T-helper 1 cell treated with Interleukin-12 subunit alpha and Interleukin-12 subunit beta and Interleukin-4 antibody, amounts not matched to agents 30 μg/mL and 1 μg/mL, for 36 hours (primary cell): ENCODE results near the gene RPL14.

ENCODE experiments used
- H3K27ac Mint-ChIP-seq: one replicate; pipeline ENCODE4 v1.8.0; 2021; ENCODE audit warnings: mild to moderate bottlenecking, mixed read lengths
- H3K27me3 Mint-ChIP-seq: one replicate; pipeline ENCODE4 v1.8.0; 2021; ENCODE audit warnings: low read depth, mixed read lengths
- H3K36me3 Mint-ChIP-seq: one replicate; pipeline ENCODE4 v1.8.0; 2021; ENCODE audit warnings: low read depth, mixed read lengths
- H3K4me1 Mint-ChIP-seq: one replicate; pipeline ENCODE4 v1.8.0; 2021; ENCODE audit warnings: low read depth, mixed read lengths
- H3K4me3 Mint-ChIP-seq: one replicate; pipeline ENCODE4 v1.8.0; 2021; ENCODE audit warnings: mild to moderate bottlenecking, moderate library complexity, mixed read lengths
- H3K9me3 Mint-ChIP-seq: one replicate; pipeline ENCODE4 v1.8.0; 2021; ENCODE audit warnings: mixed read lengths

Gene RPL14

DNA sequence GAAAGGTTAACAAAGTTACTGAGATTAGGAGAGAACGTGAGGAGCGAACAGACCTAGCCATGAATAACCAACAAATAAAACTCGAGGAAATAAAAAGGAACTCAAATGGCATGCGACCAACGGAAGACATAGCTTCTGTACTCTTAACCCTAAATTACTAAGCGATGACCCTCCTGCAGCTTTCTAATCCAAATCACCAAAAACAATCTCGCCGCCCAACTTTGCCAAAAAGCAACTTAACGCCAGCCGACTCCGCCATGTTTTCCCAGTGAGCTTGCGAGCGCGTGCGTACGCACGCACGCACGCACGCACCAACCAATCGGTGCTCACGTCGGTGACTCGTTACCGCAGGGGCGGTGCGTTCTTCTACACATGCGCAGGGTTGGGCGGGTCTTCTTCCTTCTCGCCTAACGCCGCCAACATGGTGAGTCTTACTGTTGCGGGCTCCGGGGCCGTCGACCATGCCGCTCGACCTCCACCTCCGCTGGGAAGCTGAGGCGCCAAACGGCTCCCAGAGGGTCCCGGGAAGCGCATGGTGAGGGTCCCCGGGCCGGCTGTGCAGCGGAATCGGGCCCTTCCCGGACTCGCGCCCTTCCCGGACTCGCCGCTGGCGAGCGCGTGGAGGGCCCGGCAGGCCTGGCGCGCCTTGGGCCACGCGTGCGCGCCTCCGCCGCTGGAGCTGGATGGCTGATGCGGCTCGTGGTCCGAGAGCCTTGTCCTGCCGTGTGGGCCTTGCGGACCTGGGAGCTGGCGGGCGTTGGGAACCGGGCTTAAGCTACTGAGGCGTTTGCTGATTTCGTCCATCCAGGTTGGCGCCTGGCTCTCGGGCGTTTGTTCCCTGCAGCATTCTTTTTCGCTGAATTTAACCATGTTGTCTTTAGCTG, at the start of gene RPL14:
Gene RPL14, plus strand, starts transcription at position 400 of the 884 bp plus-strand sequence. Its CDS starts 133 bp downstream, at position 533.
- H3K36me3 Mint-ChIP-seq, result peaks cover 33% of the 10 kb centered on the region
- peak within 1 kb of the TSS; percentile 92 for H3K27ac Mint-ChIP-seq
- peaks cover 30% of the 10 kb centered on the region for H3K4me1 Mint-ChIP-seq
- H3K9me3 Mint-ChIP-seq, result no peaks in the 10 kb centered on the region
- peak within 1 kb of the TSS; percentile 88 for H3K4me3 Mint-ChIP-seq
- no peaks in the 10 kb centered on the region for H3K27me3 Mint-ChIP-seq

- Mint-ChIP-seq H3K4me1 (no peaks in the 10 kb centered on the region), H3K36me3 (no peaks in the 10 kb centered on the region), H3K4me3 (no peak overlapping the region), H3K27me3 (peaks cover 4% of the 10 kb centered on the region), H3K9me3 (no peaks in the 10 kb centered on the region), H3K27ac (no peak overlapping the region)
Measured at GRCh38 chr3:40407611-40408010, 49.5 kb upstream of the RPL14 start.

DNA sequence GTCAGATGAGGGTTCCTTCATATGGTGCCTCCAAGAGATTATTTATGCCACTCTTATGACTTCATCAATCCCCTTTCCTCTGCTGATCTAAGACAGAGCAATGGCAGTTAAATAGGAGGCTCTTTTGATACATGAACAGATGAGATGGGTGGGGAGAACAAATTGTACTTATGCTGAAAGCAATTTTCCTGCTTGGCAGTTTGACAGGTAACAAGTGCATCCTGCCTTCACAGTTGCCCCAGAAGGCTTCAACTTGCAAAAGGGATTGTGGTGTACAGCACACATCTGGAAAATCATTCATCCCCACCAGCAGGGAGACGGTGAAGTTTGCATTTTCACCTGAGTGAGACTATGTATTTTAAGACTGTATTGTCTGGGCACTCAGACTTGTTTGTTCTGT, 42.9 kb upstream of the RPL14 start:
- H3K4me3 Mint-ChIP-seq, result no peak overlapping the region
- H3K27me3 Mint-ChIP-seq, result peaks cover 23% of the 10 kb centered on the region
- no peaks in the 10 kb centered on the region for H3K9me3 Mint-ChIP-seq

GRCh38 chr3:40417845-40418543, 39.1 kb upstream of the RPL14 start:
- H3K27me3 Mint-ChIP-seq, result peaks cover 19% of the 10 kb centered on the region
- no peak overlapping the region for H3K4me3 Mint-ChIP-seq
- no peak overlapping the region for H3K27ac Mint-ChIP-seq
- H3K36me3 Mint-ChIP-seq, result no peaks in the 10 kb centered on the region
- no peaks in the 10 kb centered on the region for H3K9me3 Mint-ChIP-seq
- H3K4me1 Mint-ChIP-seq, result no peaks in the 10 kb centered on the region

More for the DNA sequence above, 42.9 kb upstream of the RPL14 start:
- H3K36me3 Mint-ChIP-seq, result no peaks in the 10 kb centered on the region
- H3K27ac Mint-ChIP-seq, result no peak overlapping the region
- H3K4me1 Mint-ChIP-seq, result no peaks in the 10 kb centered on the region

DNA sequence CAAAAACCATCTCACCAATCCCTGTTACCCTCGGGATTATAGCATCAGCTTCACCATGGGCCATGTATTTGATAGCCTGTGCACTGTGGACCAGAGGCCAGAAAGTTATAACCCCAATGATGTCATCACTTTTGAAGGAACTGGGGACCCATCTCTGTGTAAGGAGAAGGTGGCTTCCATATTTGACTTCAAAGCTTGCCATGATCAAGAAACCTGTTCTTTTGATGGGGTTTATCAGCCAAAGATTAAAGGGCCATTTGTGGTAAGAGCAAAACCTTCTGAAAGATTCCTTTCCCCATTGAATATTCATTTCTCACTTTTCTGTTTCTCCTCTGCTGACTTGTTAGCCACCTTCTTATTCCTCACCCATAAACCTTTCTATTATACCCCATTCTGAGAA, 34.3 kb upstream of the RPL14 start:
- Mint-ChIP-seq H3K4me1 (no peaks in the 10 kb centered on the region), H3K9me3 (no peaks in the 10 kb centered on the region)

DNA sequence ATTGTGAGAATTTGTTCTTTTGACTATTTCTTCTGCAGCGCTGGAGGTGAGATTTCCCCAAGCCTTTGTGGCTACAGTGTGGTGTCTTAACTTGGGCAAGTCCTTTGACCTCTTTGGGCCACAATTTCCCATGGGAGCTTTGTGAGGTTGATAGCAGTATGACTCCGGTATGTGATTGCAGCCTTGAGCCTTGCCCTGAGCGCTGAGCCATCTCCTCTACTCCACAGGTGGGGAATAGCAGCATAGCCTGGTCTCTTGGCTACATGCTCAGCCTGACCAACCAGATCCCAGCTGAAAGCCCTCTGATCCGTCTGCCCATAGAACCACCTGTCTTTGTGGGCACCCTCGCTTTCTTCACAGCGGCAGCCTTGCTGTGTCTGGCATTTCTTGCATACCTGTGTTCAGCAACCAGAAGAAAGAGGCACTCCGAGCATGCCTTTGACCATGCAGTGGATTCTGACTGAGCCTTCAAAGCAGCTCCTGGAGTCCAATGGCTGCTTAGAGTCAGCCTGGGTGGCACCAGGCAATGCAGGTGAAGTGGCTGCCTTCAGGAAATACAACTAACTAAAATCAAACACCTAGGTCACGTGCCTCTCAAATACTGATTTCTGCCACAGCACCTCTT, 30.0 kb upstream of the RPL14 start:
- Mint-ChIP-seq H3K36me3 (no peaks in the 10 kb centered on the region), H3K4me3 (no peak overlapping the region)

More for the DNA sequence above, 34.3 kb upstream of the RPL14 start:
- no peak overlapping the region for H3K27ac Mint-ChIP-seq
- peaks cover 2% of the 10 kb centered on the region for H3K27me3 Mint-ChIP-seq
- no peaks in the 10 kb centered on the region for H3K36me3 Mint-ChIP-seq
- no peak overlapping the region for H3K4me3 Mint-ChIP-seq

DNA sequence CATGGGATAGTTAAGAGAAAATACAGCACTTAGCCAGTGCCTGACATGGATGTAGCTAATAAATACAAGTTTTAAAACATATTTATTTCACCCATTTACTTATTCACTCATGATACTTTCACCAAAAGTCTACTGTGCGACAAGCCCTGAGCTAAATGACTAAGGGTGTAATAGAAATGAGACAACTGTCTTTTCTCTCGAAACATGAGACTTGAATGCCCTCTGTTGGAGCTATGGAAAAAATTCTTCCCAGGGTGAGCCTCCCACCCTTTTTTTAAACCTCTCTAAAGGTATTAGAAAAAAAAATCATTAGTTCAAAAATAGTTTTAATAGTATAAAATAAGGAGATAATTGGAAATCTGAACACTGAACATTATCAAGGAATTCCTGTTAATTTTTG, 24.3 kb upstream of the RPL14 start:
- no peak overlapping the region for H3K4me3 Mint-ChIP-seq
- no peaks in the 10 kb centered on the region for H3K4me1 Mint-ChIP-seq
- H3K27me3 Mint-ChIP-seq, result peaks cover 3% of the 10 kb centered on the region
- no peaks in the 10 kb centered on the region for H3K9me3 Mint-ChIP-seq
- no peaks in the 10 kb centered on the region for H3K36me3 Mint-ChIP-seq
- no peak overlapping the region for H3K27ac Mint-ChIP-seq

More for the DNA sequence above, 30.0 kb upstream of the RPL14 start:
- H3K27ac Mint-ChIP-seq, result no peak overlapping the region
- no peaks in the 10 kb centered on the region for H3K9me3 Mint-ChIP-seq
- H3K27me3 Mint-ChIP-seq, result peaks cover 3% of the 10 kb centered on the region
- H3K4me1 Mint-ChIP-seq, result no peaks in the 10 kb centered on the region

DNA sequence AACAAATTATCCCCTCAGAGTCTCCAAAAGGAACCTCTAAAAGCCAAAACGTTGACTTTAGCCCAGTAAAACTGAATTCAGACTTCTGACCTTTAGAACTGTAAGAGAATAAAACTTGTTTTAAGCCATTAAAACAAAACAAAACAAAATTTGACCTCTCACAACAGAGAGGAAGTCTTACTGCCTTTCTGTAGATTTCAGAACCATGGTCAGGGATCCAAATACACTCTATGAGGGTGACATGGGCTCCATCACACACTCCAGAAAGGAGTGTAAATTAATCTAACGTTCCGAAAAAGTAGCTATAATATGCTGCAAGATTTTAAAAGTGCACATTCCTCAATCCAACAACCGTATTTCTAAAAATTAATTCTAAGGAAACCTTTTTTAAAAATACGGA, 19.2 kb upstream of the RPL14 start:
- Mint-ChIP-seq H3K9me3 (no peaks in the 10 kb centered on the region), H3K27ac (no peak overlapping the region), H3K27me3 (no peaks in the 10 kb centered on the region), H3K36me3 (no peaks in the 10 kb centered on the region), H3K4me3 (no peak overlapping the region), H3K4me1 (no peaks in the 10 kb centered on the region)

DNA sequence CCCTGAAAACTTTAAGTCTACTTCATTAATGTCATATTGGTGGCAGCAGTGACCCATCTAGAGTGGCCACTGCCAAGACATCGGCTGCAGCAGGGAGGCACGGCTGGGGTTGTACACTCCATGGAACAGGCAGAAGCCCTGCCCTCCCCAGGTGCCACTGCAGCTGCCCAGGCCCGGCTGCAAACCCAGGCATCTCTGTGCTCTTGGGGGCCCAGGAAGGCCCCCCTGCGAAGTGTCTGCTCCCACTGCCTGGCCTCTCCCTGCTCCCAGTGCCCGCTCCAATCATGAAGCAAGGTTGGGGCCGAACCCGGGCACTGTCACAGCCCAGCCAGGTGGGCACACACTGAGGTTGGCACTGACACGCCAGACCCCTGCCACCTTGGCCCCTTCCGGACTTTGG, 12.1 kb upstream of the RPL14 start:
- H3K27ac Mint-ChIP-seq, result no peak overlapping the region
- H3K27me3 Mint-ChIP-seq, result no peaks in the 10 kb centered on the region
- peaks cover 3% of the 10 kb centered on the region for H3K36me3 Mint-ChIP-seq
- no peak overlapping the region for H3K4me3 Mint-ChIP-seq
- H3K4me1 Mint-ChIP-seq, result no peaks in the 10 kb centered on the region
- H3K9me3 Mint-ChIP-seq, result no peaks in the 10 kb centered on the region

- Mint-ChIP-seq H3K27ac (no peak overlapping the region), H3K4me1 (no peaks in the 10 kb centered on the region), H3K9me3 (no peaks in the 10 kb centered on the region), H3K4me3 (no peak overlapping the region), H3K36me3 (peaks cover 3% of the 10 kb centered on the region), H3K27me3 (no peaks in the 10 kb centered on the region)
Measured at GRCh38 chr3:40445880-40446279, 11.3 kb upstream of the RPL14 start.

- Mint-ChIP-seq H3K9me3 (no peaks in the 10 kb centered on the region), H3K4me1 (peaks cover 12% of the 10 kb centered on the region), H3K27me3 (no peaks in the 10 kb centered on the region), H3K27ac (no peak overlapping the region), H3K4me3 (no peak overlapping the region), H3K36me3 (peaks cover 5% of the 10 kb centered on the region)
Measured at GRCh38 chr3:40450438-40450837, 6.7 kb upstream of the RPL14 start.

DNA sequence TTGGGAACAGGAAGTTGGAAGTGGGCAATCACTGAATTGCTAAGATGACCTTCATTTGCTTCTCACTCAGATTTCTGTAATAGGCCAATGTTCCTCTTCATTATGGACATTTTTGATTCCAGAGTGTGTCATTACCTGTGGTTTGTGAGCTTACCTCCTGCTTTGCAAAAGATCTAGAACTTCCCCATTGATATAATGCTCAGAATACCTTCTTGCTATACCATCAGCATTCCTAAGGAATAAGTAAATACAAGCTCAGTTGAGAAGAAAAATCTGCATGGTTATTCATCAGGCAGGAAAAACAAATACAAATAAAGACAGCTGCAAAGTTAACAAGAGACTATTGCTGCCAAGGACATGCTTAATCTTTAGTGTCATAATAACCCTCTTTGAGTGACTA, 5.6 kb upstream of the RPL14 start:
- Mint-ChIP-seq H3K4me3 (no peak overlapping the region), H3K36me3 (peaks cover 3% of the 10 kb centered on the region), H3K9me3 (no peaks in the 10 kb centered on the region), H3K4me1 (peaks cover 18% of the 10 kb centered on the region), H3K27ac (no peak overlapping the region), H3K27me3 (no peaks in the 10 kb centered on the region)

DNA sequence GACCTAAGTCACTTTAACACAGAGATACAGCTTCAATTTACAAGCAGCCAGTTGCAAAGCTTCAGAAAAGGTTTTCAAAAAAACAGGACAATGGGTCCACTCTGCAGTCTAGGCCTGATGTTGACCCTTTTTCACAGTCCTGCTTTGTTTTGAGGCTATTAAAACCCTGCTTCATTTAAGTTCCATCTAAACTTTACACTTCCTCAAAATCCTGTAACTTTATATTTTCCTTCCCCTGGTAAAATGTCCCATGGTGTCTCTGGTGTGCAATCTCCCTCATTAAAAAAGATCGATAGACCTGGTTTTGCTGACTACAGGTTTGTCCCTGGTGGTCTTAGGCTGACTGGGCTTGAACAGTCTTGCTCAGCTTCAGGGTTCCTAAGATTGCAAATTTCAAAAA, 5.1 kb upstream of the RPL14 start:
- Mint-ChIP-seq H3K27me3 (no peaks in the 10 kb centered on the region), H3K4me1 (peaks cover 19% of the 10 kb centered on the region), H3K36me3 (peaks cover 7% of the 10 kb centered on the region)

DNA sequence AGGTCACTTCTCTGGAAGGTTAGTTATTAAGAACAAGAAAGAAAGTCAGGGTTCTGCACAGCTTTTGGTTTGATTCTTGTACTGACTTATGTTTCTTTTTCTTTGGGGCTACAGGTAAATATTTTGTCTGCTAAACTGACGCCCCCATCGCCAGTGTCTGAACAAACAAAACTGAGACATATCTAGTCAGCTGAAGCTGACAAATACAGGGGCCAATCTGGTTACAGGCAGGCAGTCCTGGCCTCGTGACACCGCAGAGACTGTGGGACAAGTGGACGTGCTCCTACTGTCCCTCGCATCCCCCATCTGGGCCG, 4.6 kb upstream of the RPL14 start:
- peaks cover 8% of the 10 kb centered on the region for H3K36me3 Mint-ChIP-seq
- H3K27ac Mint-ChIP-seq, result peak overlapping the region; percentile 96
- peak overlapping the region; percentile 95 for H3K4me3 Mint-ChIP-seq
- H3K4me1 Mint-ChIP-seq, result peaks cover 20% of the 10 kb centered on the region
- H3K9me3 Mint-ChIP-seq, result no peaks in the 10 kb centered on the region
- H3K27me3 Mint-ChIP-seq, result no peaks in the 10 kb centered on the region

More for the DNA sequence above, 5.1 kb upstream of the RPL14 start:
- Mint-ChIP-seq H3K27ac (peak overlapping the region; percentile 96), H3K4me3 (peak overlapping the region; percentile 95), H3K9me3 (no peaks in the 10 kb centered on the region)
